GM23338 (cell line): ENCODE results near the gene HAPLN2. TPM values are rescaled to one million over a fixed set of nuclear protein-coding genes. Genes with fewer than 3 reads are reported as not detected.

Experiments used
- ATAC-seq: fragments of 200-7000 bp; cut with Tn5 transposase; 3 replicates; pipeline ENCODE4 v1.9.1; 2020
- DNase-seq: peaks from one replicate; pipeline ENCODE4 v3.0.0-alpha.2; 2015; ENCODE audit warnings: low spot score
- H2AFZ ChIP-seq: fragments of 200-600 bp; sonication (generic); 2 replicates; pipeline ENCODE4 v1.8.0; 2016; ENCODE audit warnings: antibody characterized with exemption, mild to moderate bottlenecking, moderate library complexity
- H3F3A ChIP-seq: fragments of 200-600 bp; sonication (generic); replicated peaks from 2 replicates; pipeline ENCODE4 v1.8.0; 2017; ENCODE audit warnings: antibody characterized with exemption, mixed run types, low read depth
- H3K27ac ChIP-seq: fragments of 200-600 bp; sonication (generic); 2 replicates; pipeline ENCODE4 v1.6.1; 2016; ENCODE audit warnings: low read depth
- H3K27me3 ChIP-seq: fragments of 200-600 bp; sonication (generic); 2 replicates; pipeline ENCODE4 v1.8.0; 2016; ENCODE audit warnings: mild to moderate bottlenecking, mixed run types, moderate library complexity; ENCODE audit not compliant: insufficient read depth
- H3K36me3 ChIP-seq: fragments of 200-600 bp; sonication (generic); 2 replicates; pipeline ENCODE4 v1.8.0; 2016; ENCODE audit warnings: mild to moderate bottlenecking; ENCODE audit not compliant: insufficient read depth
- H3K4me1 ChIP-seq: fragments of 200-600 bp; sonication (generic); 2 replicates; pipeline ENCODE4 v1.8.0; 2016; ENCODE audit warnings: mild to moderate bottlenecking, moderate library complexity; ENCODE audit not compliant: insufficient read depth
- H3K4me2 ChIP-seq: fragments of 200-600 bp; sonication (generic); 2 replicates; pipeline ENCODE4 v1.7.1; 2017; ENCODE audit warnings: mixed run types
- H3K4me3 ChIP-seq: fragments of 200-600 bp; sonication (generic); 2 replicates; pipeline ENCODE4 v1.6.1; 2016; ENCODE audit warnings: mixed run types
- H3K79me2 ChIP-seq: fragments of 200-600 bp; sonication (generic); replicated peaks from 2 replicates; pipeline ENCODE4 v1.8.0; 2017; ENCODE audit warnings: mild to moderate bottlenecking; ENCODE audit not compliant: insufficient read depth
- H3K9me2 ChIP-seq: fragments of 200-600 bp; sonication (generic); 2 replicates; pipeline ENCODE4 v1.8.0; 2017; ENCODE audit not compliant: insufficient read depth
- H4K20me1 ChIP-seq: fragments of 200-600 bp; sonication (generic); replicated peaks from 2 replicates; pipeline ENCODE4 v1.8.0; 2017; ENCODE audit warnings: mild to moderate bottlenecking; ENCODE audit not compliant: insufficient read depth
- H3K27ac Mint-ChIP-seq: 2 replicates; pipeline ENCODE4 v1.8.0; 2020; ENCODE audit warnings: inconsistent platforms, mild to moderate bottlenecking, moderate library complexity, mixed read lengths
- H3K27me3 Mint-ChIP-seq: 3 replicates; pipeline ENCODE4 v1.8.0; 2022; ENCODE audit warnings: low read depth, mild to moderate bottlenecking, moderate library complexity, mixed read lengths, inconsistent platforms; ENCODE audit not compliant: insufficient read depth, poor library complexity
- H3K36me3 Mint-ChIP-seq: 3 replicates; pipeline ENCODE4 v1.8.0; 2021; ENCODE audit warnings: low read depth, mild to moderate bottlenecking, inconsistent platforms, moderate library complexity, mixed read lengths
- H3K4me1 Mint-ChIP-seq: 3 replicates; pipeline ENCODE4 v1.8.0; 2020; ENCODE audit warnings: mild to moderate bottlenecking, inconsistent platforms, mixed read lengths
- H3K4me3 Mint-ChIP-seq: 3 replicates; pipeline ENCODE4 v1.8.0; 2021; ENCODE audit warnings: moderate library complexity, mild to moderate bottlenecking, inconsistent platforms, mixed read lengths
- H3K9me3 Mint-ChIP-seq: 3 replicates; pipeline ENCODE4 v1.8.0; 2020; ENCODE audit warnings: moderate library complexity, mild to moderate bottlenecking, inconsistent platforms, mixed read lengths
- CREB1 ChIP-seq: fragments of 250-450 bp; sonication (Bioruptor Pico); IDR thresholded peaks from 2 replicates; pipeline ENCODE4 v1.5.0; 2020; ENCODE audit warnings: low read depth, mild to moderate bottlenecking, moderate library complexity
- CTCF ChIP-seq, 2 experiments: fragments of 200-600 bp in 1 of 2; sonication (generic) in 1 of 2; conservative IDR thresholded peaks; 2 replicates each; pipeline versions ENCODE4 v1.5.1 to v1.6.1; 2016 to 2017; ENCODE audit warnings: antibody characterized with exemption in 2 of 2, low read depth in 2 of 2, mild to moderate bottlenecking in 2 of 2, moderate library complexity in 1 of 2
- EZH2 ChIP-seq: fragments of 200-600 bp; sonication (generic); IDR thresholded peaks from one replicate; pipeline ENCODE4 v1.8.0; 2017; ENCODE audit warnings: antibody characterized with exemption, mild to moderate bottlenecking, low read depth; ENCODE audit not compliant: unreplicated experiment
- EZH2phosphoT487 ChIP-seq: fragments of 200-600 bp; sonication (generic); IDR thresholded peaks from one replicate; pipeline ENCODE4 v1.8.1; 2018; ENCODE audit warnings: antibody characterized with exemption; ENCODE audit not compliant: unreplicated experiment
- JUNB ChIP-seq: IDR thresholded peaks from one replicate; pipeline ENCODE4 v1.6.1; 2016; ENCODE audit warnings: antibody characterized with exemption; ENCODE audit not compliant: unreplicated experiment
- NANOG ChIP-seq: IDR thresholded peaks from 2 replicates; pipeline ENCODE4 v1.6.1; 2016; ENCODE audit warnings: antibody characterized with exemption, borderline replicate concordance
- POLR2AphosphoS5 ChIP-seq: IDR thresholded peaks from 2 replicates; pipeline ENCODE4 v1.6.1; 2016; ENCODE audit warnings: antibody characterized with exemption, low read depth
- STAT1 ChIP-seq: IDR thresholded peaks from one replicate; pipeline ENCODE4 v1.6.1; 2016; ENCODE audit warnings: antibody characterized with exemption; ENCODE audit not compliant: unreplicated experiment
- ZNF114 ChIP-seq: fragments of 250-450 bp; sonication (Bioruptor Pico); IDR thresholded peaks from 2 replicates; pipeline ENCODE4 v1.5.0; 2020; ENCODE audit warnings: mild to moderate bottlenecking, moderate library complexity
- polyA plus RNA-seq: library from polyadenylated mRNA; unstranded; fragments of >200 nt; fragmentation: Nextera tagmentation; extraction: Ambion mirVana; gene quantifications from 2 replicates; pipeline ENCODE4 v1.2.1, GENCODE V29; 2016
- total RNA-seq: library from RNA; depleted of rRNA; stranded (reverse); fragments of >200 nt; shearing (Covaris generic); gene quantifications from 2 replicates; pipeline ENCODE4 v1.2.3, GENCODE V29; 2014
- TF ChIP-seq, protein P1 (sequence below): fragments of 250-450 bp; sonication (Bioruptor Pico); IDR thresholded peaks from 2 replicates; pipeline ENCODE4 v1.5.0; 2020; ENCODE audit warnings: mild to moderate bottlenecking, moderate library complexity
- TF ChIP-seq, protein P2 (sequence below): IDR thresholded peaks from one replicate; pipeline ENCODE4 v1.6.1; 2018; ENCODE audit warnings: antibody characterized with exemption; ENCODE audit not compliant: unreplicated experiment

HAPLN2 gene
- total and polyA plus RNA-seq, 2 experiments from 2014 or later: 0.53 TPM; not detected in 1

- TF ChIP-seq CTCF (conservative IDR thresholded peaks at IDR 0.05; ENCODE audit: low read depth in 2 of 2): no peak
Observed at GRCh38 chr1:156646738-156647211, 27.6 kb downstream of the HAPLN2 start (continued).

GRCh38 chr1:156647351-156647750 is 28.1 kb downstream of the HAPLN2 start:
- no peaks in the 10 kb centered on the region for H3K79me2 ChIP-seq
- H2AFZ ChIP-seq: no peak overlapping the region
- no peaks in the 10 kb centered on the region for H3K9me2 ChIP-seq
- peaks cover 6% of the 10 kb centered on the region; the same call in 1 of the 2 replicates for H3K4me1 ChIP-seq
- peak overlapping the region; percentile 75; the same call in 1 of the 2 replicates for H3K4me2 ChIP-seq
- no peak overlapping the region for H3K27ac ChIP-seq
- peaks cover 95% of the 10 kb centered on the region for H3K27me3 ChIP-seq
- H4K20me1 ChIP-seq: peaks cover 3% of the 10 kb centered on the region; the same call in 1 of the 2 replicates
- H3K36me3 Mint-ChIP-seq: no peaks in the 10 kb centered on the region; the same call in 2 of the 3 replicates
- no peak overlapping the region for H3K27ac Mint-ChIP-seq
- H3K9me3 Mint-ChIP-seq: no peaks in the 10 kb centered on the region; the same call in 2 of the 3 replicates
- DNase-seq: no peak
- H3K36me3 ChIP-seq: no peaks in the 10 kb centered on the region
- peaks cover 40% of the 10 kb centered on the region for H3K27me3 Mint-ChIP-seq
- no peak overlapping the region for H3K4me3 Mint-ChIP-seq
- H3K4me3 ChIP-seq: no peak overlapping the region
- peaks cover 10% of the 10 kb centered on the region; the same call in 1 of the 2 replicates for H3F3A ChIP-seq
- peaks cover 22% of the 10 kb centered on the region for H3K4me1 Mint-ChIP-seq
- no peak for ATAC-seq
- TF ChIP-seq POLR2AphosphoS5 (no peak), EZH2 (no peak), EZH2phosphoT487 (no peak), ZNF114 (CRISPR knock-in tag) (no peak), CREB1 (CRISPR knock-in tag) (no peak), CTCF (conservative IDR thresholded peaks at IDR 0.05; ENCODE audit: low read depth in 2 of 2) (no peak), NANOG (no peak), STAT1 (no peak), JUNB (no peak)
- TF ChIP-seq, protein P1, sequence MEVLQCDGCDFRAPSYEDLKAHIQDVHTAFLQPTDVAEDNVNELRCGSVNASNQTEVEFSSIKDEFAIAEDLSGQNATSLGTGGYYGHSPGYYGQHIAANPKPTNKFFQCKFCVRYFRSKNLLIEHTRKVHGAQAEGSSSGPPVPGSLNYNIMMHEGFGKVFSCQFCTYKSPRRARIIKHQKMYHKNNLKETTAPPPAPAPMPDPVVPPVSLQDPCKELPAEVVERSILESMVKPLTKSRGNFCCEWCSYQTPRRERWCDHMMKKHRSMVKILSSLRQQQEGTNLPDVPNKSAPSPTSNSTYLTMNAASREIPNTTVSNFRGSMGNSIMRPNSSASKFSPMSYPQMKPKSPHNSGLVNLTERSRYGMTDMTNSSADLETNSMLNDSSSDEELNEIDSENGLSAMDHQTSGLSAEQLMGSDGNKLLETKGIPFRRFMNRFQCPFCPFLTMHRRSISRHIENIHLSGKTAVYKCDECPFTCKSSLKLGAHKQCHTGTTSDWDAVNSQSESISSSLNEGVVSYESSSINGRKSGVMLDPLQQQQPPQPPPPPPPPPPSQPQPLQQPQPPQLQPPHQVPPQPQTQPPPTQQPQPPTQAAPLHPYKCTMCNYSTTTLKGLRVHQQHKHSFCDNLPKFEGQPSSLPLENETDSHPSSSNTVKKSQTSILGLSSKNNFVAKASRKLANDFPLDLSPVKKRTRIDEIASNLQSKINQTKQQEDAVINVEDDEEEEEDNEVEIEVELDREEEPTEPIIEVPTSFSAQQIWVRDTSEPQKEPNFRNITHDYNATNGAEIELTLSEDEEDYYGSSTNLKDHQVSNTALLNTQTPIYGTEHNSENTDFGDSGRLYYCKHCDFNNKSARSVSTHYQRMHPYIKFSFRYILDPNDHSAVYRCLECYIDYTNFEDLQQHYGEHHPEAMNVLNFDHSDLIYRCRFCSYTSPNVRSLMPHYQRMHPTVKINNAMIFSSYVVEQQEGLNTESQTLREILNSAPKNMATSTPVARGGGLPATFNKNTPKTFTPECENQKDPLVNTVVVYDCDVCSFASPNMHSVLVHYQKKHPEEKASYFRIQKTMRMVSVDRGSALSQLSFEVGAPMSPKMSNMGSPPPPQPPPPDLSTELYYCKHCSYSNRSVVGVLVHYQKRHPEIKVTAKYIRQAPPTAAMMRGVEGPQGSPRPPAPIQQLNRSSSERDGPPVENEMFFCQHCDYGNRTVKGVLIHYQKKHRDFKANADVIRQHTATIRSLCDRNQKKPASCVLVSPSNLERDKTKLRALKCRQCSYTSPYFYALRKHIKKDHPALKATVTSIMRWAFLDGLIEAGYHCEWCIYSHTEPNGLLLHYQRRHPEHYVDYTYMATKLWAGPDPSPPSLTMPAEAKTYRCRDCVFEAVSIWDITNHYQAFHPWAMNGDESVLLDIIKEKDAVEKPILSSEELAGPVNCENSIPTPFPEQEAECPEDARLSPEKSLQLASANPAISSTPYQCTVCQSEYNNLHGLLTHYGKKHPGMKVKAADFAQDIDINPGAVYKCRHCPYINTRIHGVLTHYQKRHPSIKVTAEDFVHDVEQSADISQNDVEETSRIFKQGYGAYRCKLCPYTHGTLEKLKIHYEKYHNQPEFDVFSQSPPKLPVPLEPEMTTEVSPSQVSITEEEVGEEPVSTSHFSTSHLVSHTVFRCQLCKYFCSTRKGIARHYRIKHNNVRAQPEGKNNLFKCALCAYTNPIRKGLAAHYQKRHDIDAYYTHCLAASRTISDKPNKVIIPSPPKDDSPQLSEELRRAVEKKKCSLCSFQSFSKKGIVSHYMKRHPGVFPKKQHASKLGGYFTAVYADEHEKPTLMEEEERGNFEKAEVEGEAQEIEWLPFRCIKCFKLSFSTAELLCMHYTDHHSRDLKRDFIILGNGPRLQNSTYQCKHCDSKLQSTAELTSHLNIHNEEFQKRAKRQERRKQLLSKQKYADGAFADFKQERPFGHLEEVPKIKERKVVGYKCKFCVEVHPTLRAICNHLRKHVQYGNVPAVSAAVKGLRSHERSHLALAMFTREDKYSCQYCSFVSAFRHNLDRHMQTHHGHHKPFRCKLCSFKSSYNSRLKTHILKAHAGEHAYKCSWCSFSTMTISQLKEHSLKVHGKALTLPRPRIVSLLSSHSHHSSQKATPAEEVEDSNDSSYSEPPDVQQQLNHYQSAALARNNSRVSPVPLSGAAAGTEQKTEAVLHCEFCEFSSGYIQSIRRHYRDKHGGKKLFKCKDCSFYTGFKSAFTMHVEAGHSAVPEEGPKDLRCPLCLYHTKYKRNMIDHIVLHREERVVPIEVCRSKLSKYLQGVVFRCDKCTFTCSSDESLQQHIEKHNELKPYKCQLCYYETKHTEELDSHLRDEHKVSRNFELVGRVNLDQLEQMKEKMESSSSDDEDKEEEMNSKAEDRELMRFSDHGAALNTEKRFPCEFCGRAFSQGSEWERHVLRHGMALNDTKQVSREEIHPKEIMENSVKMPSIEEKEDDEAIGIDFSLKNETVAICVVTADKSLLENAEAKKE (CRISPR knock-in tag): no peak
- TF ChIP-seq, protein P2, sequence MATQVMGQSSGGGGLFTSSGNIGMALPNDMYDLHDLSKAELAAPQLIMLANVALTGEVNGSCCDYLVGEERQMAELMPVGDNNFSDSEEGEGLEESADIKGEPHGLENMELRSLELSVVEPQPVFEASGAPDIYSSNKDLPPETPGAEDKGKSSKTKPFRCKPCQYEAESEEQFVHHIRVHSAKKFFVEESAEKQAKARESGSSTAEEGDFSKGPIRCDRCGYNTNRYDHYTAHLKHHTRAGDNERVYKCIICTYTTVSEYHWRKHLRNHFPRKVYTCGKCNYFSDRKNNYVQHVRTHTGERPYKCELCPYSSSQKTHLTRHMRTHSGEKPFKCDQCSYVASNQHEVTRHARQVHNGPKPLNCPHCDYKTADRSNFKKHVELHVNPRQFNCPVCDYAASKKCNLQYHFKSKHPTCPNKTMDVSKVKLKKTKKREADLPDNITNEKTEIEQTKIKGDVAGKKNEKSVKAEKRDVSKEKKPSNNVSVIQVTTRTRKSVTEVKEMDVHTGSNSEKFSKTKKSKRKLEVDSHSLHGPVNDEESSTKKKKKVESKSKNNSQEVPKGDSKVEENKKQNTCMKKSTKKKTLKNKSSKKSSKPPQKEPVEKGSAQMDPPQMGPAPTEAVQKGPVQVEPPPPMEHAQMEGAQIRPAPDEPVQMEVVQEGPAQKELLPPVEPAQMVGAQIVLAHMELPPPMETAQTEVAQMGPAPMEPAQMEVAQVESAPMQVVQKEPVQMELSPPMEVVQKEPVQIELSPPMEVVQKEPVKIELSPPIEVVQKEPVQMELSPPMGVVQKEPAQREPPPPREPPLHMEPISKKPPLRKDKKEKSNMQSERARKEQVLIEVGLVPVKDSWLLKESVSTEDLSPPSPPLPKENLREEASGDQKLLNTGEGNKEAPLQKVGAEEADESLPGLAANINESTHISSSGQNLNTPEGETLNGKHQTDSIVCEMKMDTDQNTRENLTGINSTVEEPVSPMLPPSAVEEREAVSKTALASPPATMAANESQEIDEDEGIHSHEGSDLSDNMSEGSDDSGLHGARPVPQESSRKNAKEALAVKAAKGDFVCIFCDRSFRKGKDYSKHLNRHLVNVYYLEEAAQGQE: no peak
